D721Med (cell line): ENCODE results near the gene PIR.

Experiments
- DNase-seq: peaks from one replicate; pipeline ENCODE4 v3.0.0; 2011; ENCODE audit warnings: low spot score; ENCODE audit not compliant: insufficient read length
- FAIRE-seq: peaks from 2 replicates; lab custom pipeline; 2011; peaks lifted over from hg19 to GRCh38; lab: Jason Lieb, UNC
- CTCF ChIP-seq: IDR thresholded peaks from 2 replicates; pipeline ENCODE4 v1.5.1; 2012; ENCODE audit warnings: mild to moderate bottlenecking, control low read depth; ENCODE audit not compliant: insufficient read depth; ENCODE audit errors: missing control alignments

The PIR gene

DNA sequence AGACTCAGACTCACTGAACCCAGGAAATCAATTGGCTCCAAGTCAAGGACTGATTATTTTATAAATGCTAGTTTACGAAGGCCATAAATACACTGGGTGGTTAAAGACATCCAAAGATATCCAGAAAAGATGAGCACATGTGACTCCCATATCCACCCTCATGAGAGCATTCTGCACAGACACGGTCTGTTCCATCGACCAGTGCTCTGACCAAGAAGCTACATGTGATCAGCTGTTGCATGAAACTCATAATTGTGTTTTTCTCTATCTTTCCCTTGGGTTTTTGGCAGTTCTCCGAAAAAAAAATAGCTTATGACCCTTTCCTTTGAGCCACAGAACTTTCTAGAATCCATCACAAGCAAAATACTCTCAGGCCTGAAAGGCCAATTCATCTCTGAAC, 2.7 kb upstream of the PIR start:
- DNase-seq (no peak), FAIRE-seq (no peak)
- no peak for TF ChIP-seq CTCF

DNA sequence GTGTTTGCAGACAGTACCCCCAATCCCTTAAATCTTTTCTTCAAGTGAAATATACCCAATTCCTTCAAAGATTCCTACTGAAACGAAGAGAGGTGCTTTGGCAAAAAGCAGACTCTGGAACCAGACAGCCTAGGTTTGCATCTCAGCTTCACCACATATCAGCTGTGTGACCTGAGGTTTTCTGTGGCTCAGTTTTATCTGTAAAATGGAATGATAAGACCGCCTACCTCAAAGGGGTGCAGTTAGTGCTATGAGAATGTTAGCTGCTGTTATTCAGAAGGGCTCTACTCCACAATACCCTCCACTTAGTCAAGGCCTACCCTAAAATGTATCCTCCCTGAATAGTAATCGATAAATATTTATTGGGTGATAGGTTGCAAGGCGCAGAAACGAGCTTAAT, 664 bp downstream of the PIR start:
- DNase-seq (no peak), FAIRE-seq (no peak)
- no peak for TF ChIP-seq CTCF

DNA sequence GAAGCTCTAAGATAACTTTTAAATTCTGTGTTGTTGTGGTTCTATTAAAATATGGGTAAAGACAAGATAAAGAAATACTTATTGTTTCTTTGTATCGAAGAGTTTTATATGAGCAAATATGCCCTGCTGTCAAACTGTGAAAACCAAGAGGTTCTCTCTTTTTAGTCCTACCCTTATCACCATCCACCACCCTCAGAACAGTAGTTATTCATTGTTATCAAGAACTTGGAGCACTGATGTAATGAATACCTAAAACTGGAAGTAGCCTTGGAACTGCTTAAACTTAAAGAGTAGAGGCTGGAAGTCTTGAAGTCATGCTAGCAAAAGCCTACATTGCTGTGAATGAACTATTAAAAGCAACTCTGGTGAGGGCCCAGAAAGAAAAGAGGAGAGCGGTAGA, 9.2 kb downstream of the PIR start:
- no peak for DNase-seq
- no peak for FAIRE-seq

DNA sequence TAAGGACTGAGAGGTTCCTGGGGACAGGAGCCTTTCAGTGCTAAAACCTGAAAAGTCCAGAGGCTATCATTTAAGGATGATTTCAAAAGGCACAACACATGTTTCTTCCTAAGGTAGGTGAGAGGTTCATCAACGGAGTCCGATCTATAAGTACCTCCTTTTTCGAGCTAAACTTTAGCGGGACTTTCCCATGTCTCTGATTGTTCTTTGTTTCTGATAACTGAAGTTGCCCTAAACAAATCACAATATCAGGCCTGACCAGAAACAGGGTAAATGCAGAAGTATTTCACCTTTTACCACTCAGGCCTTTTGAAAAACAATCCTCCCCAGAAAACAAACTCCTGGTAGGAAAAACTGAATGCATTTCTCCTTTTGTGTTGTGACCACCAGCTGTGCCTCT, 17.6 kb downstream of the PIR start:
- DNase-seq, result no peak
- no peak for FAIRE-seq
- TF ChIP-seq CTCF, result no peak

More for the DNA sequence above, 9.2 kb downstream of the PIR start:
- no peak for TF ChIP-seq CTCF

GRCh38 chrX:15475021-15475420, 18.1 kb downstream of the PIR start:
- DNase-seq, result no peak

GRCh38 chrX:15474028-15474427, 19.1 kb downstream of the PIR start:
- no peak for DNase-seq

More at GRCh38 chrX:15475021-15475420, 18.1 kb downstream of the PIR start:
- FAIRE-seq, result no peak
- no peak for TF ChIP-seq CTCF

DNA sequence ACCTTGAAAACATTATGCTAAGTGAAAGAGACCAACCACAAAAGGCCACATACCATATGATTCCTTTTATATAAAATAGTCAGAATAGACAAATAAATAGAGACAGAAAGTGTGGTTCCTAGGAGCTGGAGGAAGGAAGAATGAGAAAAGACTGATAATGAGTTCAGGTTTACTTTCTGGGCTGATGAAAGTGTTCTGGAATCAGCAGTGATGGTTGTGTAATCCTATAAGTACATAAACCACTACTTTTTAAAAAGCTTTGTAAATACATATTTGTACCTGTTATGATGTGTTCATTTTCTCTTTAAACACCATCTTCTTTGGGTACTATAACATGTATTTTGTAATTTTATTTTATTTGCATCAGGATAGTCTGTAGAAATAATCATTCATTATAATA, 20.6 kb downstream of the PIR start:
- DNase-seq (no peak), FAIRE-seq (no peak)
- no peak for TF ChIP-seq CTCF

More at GRCh38 chrX:15474028-15474427, 19.1 kb downstream of the PIR start:
- TF ChIP-seq CTCF, result no peak
- FAIRE-seq, result no peak
